ENCODE results near the gene IMP3.
"Not testable (repeated sequence)": the region's sequence is repeated elsewhere in the genome, so short reads cannot be mapped to it uniquely, and the experiment has no call there.

Gene IMP3

DNA sequence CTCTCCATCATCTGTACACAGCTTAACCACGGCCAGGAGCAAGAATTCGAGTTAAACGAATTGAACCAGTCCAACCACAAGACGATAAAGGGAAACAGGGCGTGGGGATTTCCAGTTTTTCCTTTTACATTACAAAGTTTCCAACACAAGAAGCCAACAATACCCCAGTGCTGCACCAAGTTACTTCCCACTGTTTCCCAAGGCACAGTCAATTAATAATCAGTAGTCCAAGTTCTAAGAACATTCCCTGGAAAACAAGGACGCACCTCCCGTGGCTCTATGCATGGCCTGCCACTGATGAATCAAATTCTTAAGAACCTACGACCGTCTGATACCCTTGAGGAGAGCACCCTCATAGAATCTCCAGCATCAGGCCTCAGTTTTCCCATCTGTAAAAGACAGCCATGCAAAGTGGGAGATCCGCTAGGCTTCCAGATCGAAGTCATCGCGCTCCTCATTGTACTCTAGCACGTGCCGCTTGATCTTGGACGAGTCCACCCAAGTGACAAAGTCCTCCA, 774 bp downstream of the IMP3 start:
- peak; percentile 55 to 60 for DNase-seq

DNA sequence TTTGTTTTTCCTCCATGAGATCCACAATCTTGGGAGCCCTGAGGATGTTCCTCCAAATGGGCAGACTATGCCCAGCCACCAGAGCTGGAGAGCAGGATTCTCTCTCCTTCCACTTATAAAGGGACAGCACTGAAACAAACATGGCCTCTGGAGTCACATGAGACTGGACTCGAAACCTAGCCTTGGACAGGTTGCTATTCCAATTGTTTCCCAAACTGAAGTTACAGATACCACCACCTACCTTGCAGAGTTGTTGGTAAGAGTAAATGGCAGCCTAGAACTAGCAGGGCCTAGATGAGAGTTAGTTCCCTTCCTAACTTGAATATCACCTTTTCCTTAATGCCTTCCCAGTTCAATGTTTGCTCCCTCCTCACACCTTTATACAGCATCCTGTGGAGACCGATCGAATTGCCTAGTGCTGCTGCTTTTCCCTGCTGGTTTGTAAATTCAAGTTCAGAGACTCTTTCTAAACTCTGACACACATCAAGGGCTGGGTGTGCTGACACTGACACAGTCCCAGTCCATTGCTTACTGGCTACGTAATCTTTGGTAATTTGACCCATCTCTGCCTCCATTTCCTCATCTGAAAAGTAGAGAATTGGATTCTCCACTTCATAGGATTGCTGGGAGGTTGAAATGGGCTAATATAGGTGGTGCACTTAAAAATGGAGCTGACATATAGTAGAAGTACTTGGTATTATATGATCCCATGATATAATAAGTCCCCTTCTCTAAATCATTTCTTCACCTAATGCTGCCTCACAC, 2.6 kb downstream of the IMP3 start:
- no peak for DNase-seq
- no peak for TF ChIP-seq POLR2A (IDR thresholded peaks at IDR 0.05; ENCODE audit: low read length)
- TF ChIP-seq GATA1 (IDR thresholded peaks at IDR 0.05; ENCODE audit: low read depth, low read length), result no peak

More for the DNA sequence above, 774 bp downstream of the IMP3 start:
- TF ChIP-seq POLR2A (IDR thresholded peaks at IDR 0.05; ENCODE audit: low read length) (no peak), GATA1 (IDR thresholded peaks at IDR 0.05; ENCODE audit: low read depth, low read length) (no peak)

- no peak for DNase-seq
- TF ChIP-seq GATA1 (IDR thresholded peaks at IDR 0.05; ENCODE audit: low read depth, low read length) (no peak), POLR2A (IDR thresholded peaks at IDR 0.05; ENCODE audit: low read length) (no peak)
Observed at GRCh38 chr15:75636026-75636425, 4.0 kb downstream of the IMP3 start.

- DNase-seq, result not testable (repeated sequence)
Observed at GRCh38 chr15:75633922-75634321, 6.1 kb downstream of the IMP3 start.

DNA sequence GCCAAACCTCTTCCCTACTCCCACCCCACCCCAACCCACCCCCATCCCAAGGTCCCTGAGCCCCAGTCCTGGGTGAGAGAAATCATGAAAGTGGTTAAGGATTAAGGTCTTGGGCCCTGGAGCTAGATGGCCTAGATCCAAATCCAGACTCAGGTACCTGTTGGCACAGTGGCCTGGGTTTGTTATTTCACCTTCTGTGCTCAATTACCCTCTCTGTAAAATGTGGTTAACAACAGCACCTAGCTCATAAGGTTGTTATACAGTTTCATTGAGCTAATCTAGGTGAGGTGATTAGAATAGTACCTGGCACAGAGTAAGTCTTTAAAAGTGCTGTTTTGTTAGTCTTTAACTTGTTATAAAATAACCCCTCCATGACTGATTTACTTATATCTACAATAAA, 8.1 kb downstream of the IMP3 start:
- no peak for TF ChIP-seq POLR2A (IDR thresholded peaks at IDR 0.05; ENCODE audit: low read length)
- TF ChIP-seq GATA1 (IDR thresholded peaks at IDR 0.05; ENCODE audit: low read depth, low read length), result no peak
- no peak for DNase-seq

DNA sequence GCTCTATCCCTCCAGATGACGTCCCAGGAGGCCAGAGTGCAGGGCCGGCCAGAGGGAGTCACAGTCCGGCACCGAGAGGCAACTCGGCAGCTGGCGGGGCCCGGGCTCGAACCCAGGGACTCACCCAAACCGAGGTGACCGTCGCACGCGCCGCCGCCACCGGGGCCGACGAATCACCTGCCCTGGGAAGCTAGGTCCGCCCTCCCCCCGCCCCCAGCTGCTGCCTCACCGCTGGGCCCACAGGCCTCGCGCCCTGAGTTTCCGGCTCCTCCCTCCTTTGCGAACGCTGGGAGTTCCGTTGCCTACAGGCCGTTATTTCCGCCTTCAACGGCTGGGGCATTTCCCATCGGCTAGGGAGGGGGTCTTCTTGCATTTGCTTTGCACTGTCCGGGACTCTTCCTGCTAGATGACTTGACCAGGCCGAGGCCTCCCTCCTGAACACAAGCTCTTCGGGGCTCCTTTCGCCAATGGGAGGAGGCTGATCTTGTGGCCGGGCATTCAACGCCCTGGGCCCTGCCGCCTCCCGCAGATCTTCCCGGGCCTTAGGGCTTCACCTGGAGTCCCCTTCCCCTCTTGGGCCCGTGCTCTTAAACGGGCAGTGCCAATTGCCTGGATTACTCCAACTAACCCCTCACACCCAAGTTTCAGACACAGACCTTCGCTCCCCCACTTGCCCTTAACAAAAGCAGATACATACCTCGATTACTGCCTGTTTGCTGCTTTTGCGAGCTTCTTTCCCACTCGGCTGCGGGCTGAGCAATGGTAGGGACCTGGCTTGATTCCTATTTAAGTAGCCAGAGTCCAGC, 14.3 kb downstream of the IMP3 start, which contains the start of gene SNUPN:
SNUPN (minus strand) TSS at position 184 of the 806 bp plus-strand sequence. CDS start 4,674 bp downstream, outside the sequence.
- TF ChIP-seq GATA1 (IDR thresholded peaks at IDR 0.05; ENCODE audit: low read depth, low read length) (no peak), POLR2A (IDR thresholded peaks at IDR 0.05; ENCODE audit: low read length) (peak; percentile 79)
- DNase-seq, result peak; percentile 96 to 97

DNA sequence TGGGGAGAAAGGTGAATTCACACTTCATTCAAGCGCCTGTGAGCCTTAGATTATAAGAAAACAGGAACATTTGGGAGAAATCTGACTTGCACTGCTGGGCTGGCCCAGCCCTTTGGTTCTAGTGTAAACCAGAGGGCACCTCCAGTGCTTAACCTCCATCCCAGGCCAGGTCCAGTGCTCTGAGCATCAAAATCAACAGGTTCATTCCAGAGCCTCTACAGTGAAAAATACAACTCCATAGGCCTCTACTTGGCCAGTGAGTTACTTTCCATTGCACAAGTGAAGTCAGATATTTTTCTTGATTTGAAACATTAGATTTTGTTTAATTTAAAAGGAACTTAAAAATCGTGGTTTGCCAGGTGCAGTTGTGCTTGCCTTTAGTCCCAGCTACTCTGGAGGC, 17.5 kb downstream of the IMP3 start:
- no peak for DNase-seq
- TF ChIP-seq POLR2A (IDR thresholded peaks at IDR 0.05; ENCODE audit: low read length) (no peak), GATA1 (IDR thresholded peaks at IDR 0.05; ENCODE audit: low read depth, low read length) (no peak)

- TF ChIP-seq POLR2A (IDR thresholded peaks at IDR 0.05; ENCODE audit: low read length) (peak; percentile 21), GATA1 (IDR thresholded peaks at IDR 0.05; ENCODE audit: low read depth, low read length) (no peak)
- no peak for DNase-seq
Observed at GRCh38 chr15:75620841-75621391, 19.1 kb downstream of the IMP3 start.

GRCh38 chr15:75620058-75620820, 19.8 kb downstream of the IMP3 start:
- no peak for TF ChIP-seq GATA1 (IDR thresholded peaks at IDR 0.05; ENCODE audit: low read depth, low read length)
- no peak for TF ChIP-seq POLR2A (IDR thresholded peaks at IDR 0.05; ENCODE audit: low read length)

GRCh38 chr15:75616766-75617165, 23.3 kb downstream of the IMP3 start:
- no peak for DNase-seq
- TF ChIP-seq POLR2A (IDR thresholded peaks at IDR 0.05; ENCODE audit: low read length), result no peak
- TF ChIP-seq GATA1 (IDR thresholded peaks at IDR 0.05; ENCODE audit: low read depth, low read length), result no peak

More at GRCh38 chr15:75620058-75620820, 19.8 kb downstream of the IMP3 start:
- DNase-seq, result no peak

DNA sequence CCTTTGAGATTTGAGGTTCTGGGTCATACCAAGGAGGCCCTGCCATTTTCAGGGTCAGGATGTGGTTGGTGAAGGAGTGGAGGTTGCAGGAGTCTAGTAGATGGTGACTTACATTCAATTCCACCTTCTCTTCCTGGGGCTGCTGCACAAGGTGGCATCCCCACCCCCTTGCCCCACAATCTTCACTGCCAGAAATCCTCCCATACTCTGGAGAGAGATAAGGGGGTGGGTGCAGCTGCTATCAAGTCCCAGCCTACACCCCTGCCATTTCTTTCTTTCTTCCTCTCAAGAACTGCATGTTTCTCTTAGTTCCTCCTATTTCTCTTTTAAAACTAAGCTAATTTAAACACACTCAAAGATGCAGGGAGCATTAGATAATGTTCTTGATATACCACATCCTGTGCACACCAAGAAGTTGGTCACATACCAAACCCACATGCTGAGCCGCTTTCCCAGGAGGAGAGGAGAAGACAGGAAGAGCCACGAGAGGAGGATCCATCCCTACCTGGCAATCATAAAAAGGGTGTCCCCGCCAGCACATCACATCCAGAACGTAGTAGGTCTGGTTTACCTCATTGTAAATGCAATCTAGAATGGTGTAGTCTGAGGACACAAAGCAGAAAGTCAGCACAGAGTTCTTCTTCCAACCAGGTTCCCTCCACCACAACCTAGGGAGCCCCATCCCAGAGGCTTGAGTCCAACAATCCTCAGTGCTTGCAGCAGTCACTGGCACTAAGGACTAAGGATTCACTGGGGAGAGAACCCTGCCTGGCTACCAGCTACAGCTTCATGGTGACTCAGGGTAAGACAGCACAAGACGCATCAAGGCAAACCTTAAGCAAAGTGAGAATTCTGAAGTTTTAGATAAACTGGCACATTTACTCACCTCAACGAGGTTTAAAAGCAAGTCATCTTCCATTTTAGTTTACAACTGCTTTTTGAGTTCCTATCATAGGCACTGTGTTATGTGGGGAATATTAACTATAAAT, 33.0 kb downstream of the IMP3 start:
- TF ChIP-seq GATA1 (IDR thresholded peaks at IDR 0.05; ENCODE audit: low read depth, low read length) (peak; percentile 37), POLR2A (IDR thresholded peaks at IDR 0.05; ENCODE audit: low read length) (peak; percentile 70)
- DNase-seq, result peak; percentile 90 to 95

GRCh38 chr15:75606026-75606425, 34.0 kb downstream of the IMP3 start:
- TF ChIP-seq POLR2A (IDR thresholded peaks at IDR 0.05; ENCODE audit: low read length) (no peak), GATA1 (IDR thresholded peaks at IDR 0.05; ENCODE audit: low read depth, low read length) (no peak)
- DNase-seq, result no peak

Data from erythroblast (primary cell).